K562 (cell line): ENCODE data around the gene GLI3. TPM values are rescaled to one million over a fixed set of nuclear protein-coding genes. Genes with fewer than 3 reads are reported as not detected.

Experiments used
- ATAC-seq: fragments of 200-7000 bp; cut with Tn5 transposase; 3 replicates; pipeline ENCODE4 v1.9.1; 2020; ENCODE audit warnings: moderate library complexity
- BruUV-seq: library from RNA; stranded (reverse); fragments of 400-500 nt; replicated peaks from 2 replicates; lab custom pipeline; 2021; lab: Mats Ljungman, UMichigan
- CTCF ChIA-PET: fragments of 300-600 bp; formaldehyde crosslinking; extraction: SDS; loops from one replicate; lab custom pipeline; 2021; ENCODE audit warnings: low intra/inter-chr PET ratio; lab: Yijun Ruan, JAX
- POLR2A ChIA-PET: fragments of 300-600, 350-650 bp; sonication (Branson Sonifier 250); formaldehyde crosslinking; extraction: SDS; loops from one replicate; lab custom pipeline; 2021; ENCODE audit warnings: antibody characterized with exemption, inconsistent platforms; lab: Yijun Ruan, JAX
- DNase-seq, 4 experiments: peaks; one replicate each; pipeline versions ENCODE4 v3.0.0 to v3.0.0-alpha.2; 2011 to 2018; ENCODE audit warnings: low spot score in 3 of 4, mixed read lengths in 3 of 4; ENCODE audit errors: extremely low read depth in 1 of 4
- FAIRE-seq: peaks from 2 replicates; lab custom pipeline; 2011; peaks lifted over from hg19 to GRCh38; lab: Jason Lieb, UNC
- H2AFZ ChIP-seq: 2 replicates; pipeline ENCODE4 v1.6.0; 2011; ENCODE audit warnings: low read depth, low read length, control low read depth, inconsistent platforms
- H3K27ac ChIP-seq: fragments of 200-600 bp; 3 replicates; pipeline ENCODE4 v1.8.0; 2011; ENCODE audit warnings: low read depth, mild to moderate bottlenecking, control low read depth, inconsistent platforms, low read length, moderate library complexity, mixed read lengths; ENCODE audit errors: extremely low read depth
- H3K27me3 ChIP-seq, 2 experiments: fragments of 300-600 bp in 1 of 2; 2 replicates in 1 of 2; 3 replicates in 1 of 2; pipeline versions ENCODE4 v1.6.0 to v1.8.0; 2011; ENCODE audit warnings: inconsistent platforms in 2 of 2, low read length in 2 of 2, mild to moderate bottlenecking in 1 of 2, mixed read lengths in 1 of 2, moderate library complexity in 1 of 2; ENCODE audit not compliant: control insufficient read depth in 2 of 2, insufficient read depth in 2 of 2
- H3K36me3 ChIP-seq: fragments of 300-600 bp; 3 replicates; pipeline ENCODE4 v1.8.0; 2011; ENCODE audit warnings: mild to moderate bottlenecking, low read length, inconsistent platforms; ENCODE audit not compliant: control insufficient read depth, insufficient read depth
- H3K4me1 ChIP-seq, 2 experiments: fragments of 200-600 bp in 1 of 2; replicated peaks in 1 of 2; 2 replicates in 1 of 2; 3 replicates in 1 of 2; pipeline versions ENCODE4 v1.5.1 to v1.8.0; 2011; ENCODE audit warnings: inconsistent platforms in 2 of 2, low read length in 2 of 2, mild to moderate bottlenecking in 1 of 2, mixed read lengths in 1 of 2, moderate library complexity in 1 of 2; ENCODE audit not compliant: control insufficient read depth in 2 of 2, insufficient read depth in 2 of 2
- H3K4me2 ChIP-seq: 2 replicates; pipeline ENCODE4 v1.6.1; 2011; ENCODE audit warnings: low read length, control low read depth, inconsistent platforms, mixed read lengths; ENCODE audit not compliant: insufficient read depth
- H3K4me3 ChIP-seq: fragments of 200-600 bp; sonication (generic), shearing (Covaris generic); 2 replicates; pipeline ENCODE4 v1.5.1; 2016; ENCODE audit warnings: control low read depth, inconsistent platforms
- H3K79me2 ChIP-seq: fragments of 200-600 bp; 3 replicates; pipeline ENCODE4 v1.8.0; 2011; ENCODE audit warnings: low read length, inconsistent platforms; ENCODE audit not compliant: control insufficient read depth, insufficient read depth
- H3K9ac ChIP-seq, 2 experiments: 2 replicates each; pipeline versions ENCODE4 v1.6.0 to v1.6.1; 2011; ENCODE audit warnings: low read depth in 2 of 2, low read length in 2 of 2, control low read depth in 1 of 2, inconsistent platforms in 1 of 2, mild to moderate bottlenecking in 1 of 2, mixed read lengths in 1 of 2; ENCODE audit not compliant: insufficient read depth in 1 of 2
- H3K9me1 ChIP-seq: one replicate; pipeline ENCODE4 v1.6.0; 2011; ENCODE audit warnings: inconsistent platforms, mild to moderate bottlenecking, low read length, moderate library complexity; ENCODE audit not compliant: control insufficient read depth, insufficient read depth
- H3K9me3 ChIP-seq: replicated peaks from 2 replicates; pipeline ENCODE4 v1.5.1; 2011; ENCODE audit warnings: low read depth, low read length, inconsistent platforms; ENCODE audit not compliant: control insufficient read depth, insufficient read depth
- H4K20me1 ChIP-seq: replicated peaks from 2 replicates; pipeline ENCODE4 v1.6.1; 2011; ENCODE audit warnings: low read length, inconsistent platforms, mixed read lengths; ENCODE audit not compliant: control insufficient read depth, insufficient read depth
- HINFP ChIP-seq: fragments of 450-650 bp; conservative IDR thresholded peaks from 2 replicates; pipeline ENCODE4 v1.6.1; 2016; ENCODE audit warnings: missing genetic modification characterization, low read depth, mild to moderate bottlenecking, control low read depth, missing compliant biosample characterization
- MEF2D ChIP-seq: conservative IDR thresholded peaks from 2 replicates; pipeline ENCODE4 v1.6.1; 2016; ENCODE audit warnings: low read depth, missing genetic modification characterization, missing compliant biosample characterization
- STAT5B ChIP-seq: fragments of 250-450 bp; sonication (Bioruptor Pico); IDR thresholded peaks from 2 replicates; pipeline ENCODE4 v1.8.0; 2021; ENCODE audit warnings: mild to moderate bottlenecking, inconsistent platforms
- YBX1 ChIP-seq: fragments of 450-650 bp; IDR thresholded peaks from 2 replicates; pipeline ENCODE4 v1.7.1; 2016; ENCODE audit warnings: mild to moderate bottlenecking
- ZFX ChIP-seq: sonication (generic); formaldehyde crosslinking; IDR thresholded peaks from 2 replicates; pipeline ENCODE4 v1.8.0; 2022; ENCODE audit warnings: mild to moderate bottlenecking, missing genetic modification reagents, moderate library complexity
- in situ Hi-C: fragments of 300-500 bp; cut with MboI; formaldehyde crosslinking; loops from 4 replicates; pipeline ENCODE4 v1.15.0; 2018; ENCODE audit warnings: inconsistent platforms, mixed read lengths
- intact Hi-C: fragments of 100-400 bp; cut with micrococcal nuclease; formaldehyde crosslinking; loops from 2 replicates; pipeline ENCODE4 v1.14.2; 2022
- polyA plus RNA-seq, 8 experiments: library from polyadenylated mRNA; depleted of rRNA in 4 of 8; stranded (reverse) in 5 of 8; unstranded in 3 of 8; fragments of >200 nt; fragmentation: Nextera tagmentation in 2 of 8; fragmentation: Illumina TruSeq in 1 of 8; extraction: Ambion mirVana in 2 of 8; extraction: Trizol in 1 of 8; gene quantifications; 2 replicates each; pipeline versions ENCODE4 v1.2.1 to v1.2.3, GENCODE V29; 2011 to 2014; ENCODE audit warnings: inconsistent platforms in 1 of 8, missing spikeins in 1 of 8
- total RNA-seq, 7 experiments: library from RNA; depleted of rRNA in 6 of 7; stranded (reverse); fragments of >200 nt in 6 of 7; fragmentation: Illumina TruSeq in 2 of 7; extraction: Trizol in 2 of 7; gene quantifications; 2 replicates each; pipeline versions ENCODE4 v1.2.1 to v1.2.3, GENCODE V29; 2011 to 2021; ENCODE audit warnings: low replicate concordance in 1 of 7
- TF ChIP-seq, protein P1 (sequence below): fragments of 450-650 bp; formaldehyde crosslinking; conservative IDR thresholded peaks from 2 replicates; pipeline ENCODE4 v1.4.0; 2022; ENCODE audit warnings: mild to moderate bottlenecking, missing genetic modification characterization

The GLI3 gene
- total and polyA plus RNA-seq, 9 of the 15 experiments (the other 6 are each of a cell fraction or from before 2014, with no cell fraction given), result 0.01 to 0.18 (median 0.07) TPM; not detected in 6

DNA sequence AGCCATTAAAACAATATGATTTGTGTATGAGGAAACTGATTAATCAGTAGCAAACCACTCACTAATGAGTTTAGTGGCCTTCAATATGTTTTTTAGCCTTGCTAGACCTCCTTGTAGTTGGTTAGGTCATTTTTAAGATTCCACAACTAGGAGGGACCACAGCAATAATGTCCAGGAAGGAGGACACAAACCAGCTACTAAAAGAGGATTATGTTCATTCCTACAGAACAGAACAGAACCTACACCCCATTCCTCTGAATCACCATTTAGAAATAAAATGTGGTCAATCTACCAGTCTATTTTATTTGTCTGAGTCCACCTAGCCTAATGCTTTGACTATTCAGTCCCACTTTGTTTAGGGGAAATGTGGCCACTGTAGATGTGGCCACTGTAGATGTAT, 226.3 kb downstream of the GLI3 start:
- H3K4me2 ChIP-seq, result no peak overlapping the region
- H3K27me3 ChIP-seq, result no peaks in the 10 kb centered on the region
- no peaks in the 10 kb centered on the region for H3K9me1 ChIP-seq
- intact Hi-C loops, result loop anchor here (10.0 kb wide), 1 partner anchor 694 kb away; no protein-coding TSS in a partner anchor
- no peaks in the 10 kb centered on the region for H4K20me1 ChIP-seq
- H3K27ac ChIP-seq, result no peak overlapping the region
- no peak overlapping the region for H3K4me3 ChIP-seq
- FAIRE-seq (no peak), ATAC-seq (no peak), DNase-seq (no peak)
- no TSS peak for BruUV-seq
- TF ChIP-seq MEF2D (tag) (no peak), ZFX (CRISPR knock-in tag) (no peak), YBX1 (no peak), STAT5B (CRISPR knock-in tag) (no peak), HINFP (no peak)
- TF ChIP-seq, protein P1, sequence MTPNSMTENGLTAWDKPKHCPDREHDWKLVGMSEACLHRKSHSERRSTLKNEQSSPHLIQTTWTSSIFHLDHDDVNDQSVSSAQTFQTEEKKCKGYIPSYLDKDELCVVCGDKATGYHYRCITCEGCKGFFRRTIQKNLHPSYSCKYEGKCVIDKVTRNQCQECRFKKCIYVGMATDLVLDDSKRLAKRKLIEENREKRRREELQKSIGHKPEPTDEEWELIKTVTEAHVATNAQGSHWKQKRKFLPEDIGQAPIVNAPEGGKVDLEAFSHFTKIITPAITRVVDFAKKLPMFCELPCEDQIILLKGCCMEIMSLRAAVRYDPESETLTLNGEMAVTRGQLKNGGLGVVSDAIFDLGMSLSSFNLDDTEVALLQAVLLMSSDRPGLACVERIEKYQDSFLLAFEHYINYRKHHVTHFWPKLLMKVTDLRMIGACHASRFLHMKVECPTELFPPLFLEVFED, result no peak
- in situ Hi-C loops, result no loop called here
- no peak overlapping the region for H2AFZ ChIP-seq
- no peaks in the 10 kb centered on the region for H3K36me3 ChIP-seq
- ChIA-PET POLR2A (no interaction called here), CTCF (no interaction called here)
- H3K79me2 ChIP-seq, result no peaks in the 10 kb centered on the region
- no peaks in the 10 kb centered on the region for H3K4me1 ChIP-seq
- peaks cover 3% of the 10 kb centered on the region; the same call in 1 of the 2 replicates for H3K9me3 ChIP-seq
- no peak overlapping the region for H3K9ac ChIP-seq
